HEK293 (cell line): Measurements from ENCODE around the gene GNB1.

Experiments used
- CTCF ChIA-PET: fragments of 350-600 bp; formaldehyde crosslinking; extraction: SDS; loops from one replicate; lab custom pipeline; 2021; ENCODE audit warnings: antibody characterized with exemption; lab: Yijun Ruan, JAX
- POLR2A ChIA-PET: fragments of 300-600 bp; formaldehyde crosslinking; extraction: SDS; loops from one replicate; lab custom pipeline; 2020; ENCODE audit warnings: antibody characterized with exemption, inconsistent platforms; lab: Yijun Ruan, JAX
- H3K27ac ChIP-seq: fragments of 200-500 bp; sonication (Bioruptor generic); 2 replicates; pipeline ENCODE4 v1.5.1; 2014; ENCODE audit warnings: low read depth, low read length, control low read depth, inconsistent platforms; ENCODE audit errors: extremely low read depth
- H3K36me3 ChIP-seq, 2 experiments: fragments of 200-500 bp in 1 of 2; sonication (Bioruptor generic) in 1 of 2; 1 replicate in 1 of 2; 2 replicates in 1 of 2; pipeline ENCODE4 v1.5.1; 2014 to 2017; ENCODE audit warnings: inconsistent platforms in 2 of 2, low read length in 2 of 2; ENCODE audit not compliant: control insufficient read depth in 2 of 2, insufficient read depth in 1 of 2
- H3K4me1 ChIP-seq: fragments of 200-500 bp; sonication (Bioruptor generic); 2 replicates; pipeline ENCODE4 v1.5.1; 2014; ENCODE audit warnings: mild to moderate bottlenecking, low read length, inconsistent platforms; ENCODE audit not compliant: control insufficient read depth, insufficient read depth
- H3K4me3 ChIP-seq: 2 replicates; pipeline ENCODE4 v1.5.1; 2011; ENCODE audit warnings: low read depth, mild to moderate bottlenecking, control low read depth, low read length, moderate library complexity
- H3K9me3 ChIP-seq: fragments of 200-500 bp; sonication (Bioruptor generic); 2 replicates; pipeline ENCODE4 v1.5.1; 2014; ENCODE audit warnings: low read depth, low read length, inconsistent platforms; ENCODE audit not compliant: control insufficient read depth, insufficient read depth
- GLI2 ChIP-seq: fragments of 450-650 bp; formaldehyde crosslinking; IDR thresholded peaks from 2 replicates; pipeline ENCODE4; 2017; ENCODE audit warnings: missing biosample characterization, missing genetic modification characterization, low read depth, borderline replicate concordance
- PRDM4 ChIP-seq: fragments of 450-650 bp; formaldehyde crosslinking; IDR thresholded peaks from 2 replicates; pipeline ENCODE4 v1.5.1; 2017; ENCODE audit warnings: missing biosample characterization, missing genetic modification characterization
- ZNF366 ChIP-seq: fragments of 450-650 bp; formaldehyde crosslinking; conservative IDR thresholded peaks from 2 replicates; pipeline ENCODE4 v1.5.1; 2016; ENCODE audit warnings: missing biosample characterization, missing genetic modification characterization
- ZNF391 ChIP-seq: fragments of 450-650 bp; formaldehyde crosslinking; IDR thresholded peaks from 2 replicates; pipeline ENCODE4 v1.5.1; 2016; ENCODE audit warnings: low read depth, missing biosample characterization, missing genetic modification characterization, borderline replicate concordance
- ZNF433 ChIP-seq: fragments of 450-650 bp; formaldehyde crosslinking; IDR thresholded peaks from 2 replicates; pipeline ENCODE4 v1.5.1; 2016; ENCODE audit warnings: missing biosample characterization, missing genetic modification characterization, low read depth
- ZNF501 ChIP-seq: fragments of 450-650 bp; formaldehyde crosslinking; IDR thresholded peaks from 2 replicates; pipeline ENCODE4 v1.5.1; 2016; ENCODE audit warnings: missing biosample characterization, missing genetic modification characterization
- ZNF514 ChIP-seq: fragments of 450-650 bp; formaldehyde crosslinking; IDR thresholded peaks from 2 replicates; pipeline ENCODE4 v1.5.1; 2016; ENCODE audit warnings: missing biosample characterization, missing genetic modification characterization
- ZNF549 ChIP-seq: fragments of 450-650 bp; IDR thresholded peaks from 2 replicates; pipeline ENCODE4 v1.5.1; 2018; ENCODE audit warnings: missing biosample characterization, missing genetic modification characterization, mild to moderate bottlenecking, inconsistent platforms, moderate library complexity
- ZNF610 ChIP-seq: fragments of 450-650 bp; formaldehyde crosslinking; IDR thresholded peaks from 2 replicates; pipeline ENCODE4 v1.5.1; 2016; ENCODE audit warnings: missing biosample characterization, missing genetic modification characterization, borderline replicate concordance
- ZNF624 ChIP-seq: fragments of 450-650 bp; formaldehyde crosslinking; IDR thresholded peaks from 2 replicates; pipeline ENCODE4 v1.5.1; 2017; ENCODE audit warnings: missing biosample characterization, missing genetic modification characterization
- ZNF701 ChIP-seq: fragments of 450-650 bp; formaldehyde crosslinking; IDR thresholded peaks from 2 replicates; pipeline ENCODE4 v1.5.1; 2016; ENCODE audit warnings: missing biosample characterization, missing genetic modification characterization
- ZNF785 ChIP-seq: fragments of 450-650 bp; formaldehyde crosslinking; IDR thresholded peaks from 2 replicates; pipeline ENCODE4 v1.5.1; 2016; ENCODE audit warnings: missing biosample characterization, missing genetic modification characterization
- ZSCAN4 ChIP-seq: fragments of 450-650 bp; formaldehyde crosslinking; IDR thresholded peaks from 2 replicates; pipeline ENCODE4 v1.5.1; 2017; ENCODE audit warnings: missing biosample characterization, missing genetic modification characterization
- TF ChIP-seq, protein P1 (sequence below): fragments of 450-650 bp; IDR thresholded peaks from 2 replicates; pipeline ENCODE4 v1.5.1; 2018; ENCODE audit warnings: missing biosample characterization, missing genetic modification characterization
- TF ChIP-seq, protein P2 (sequence below): sonication (generic); formaldehyde crosslinking; IDR thresholded peaks from 2 replicates; pipeline ENCODE4 v1.8.1; 2022; ENCODE audit warnings: mild to moderate bottlenecking, moderate library complexity, missing genetic modification reagents
- TF ChIP-seq, protein P3 (sequence below): fragments of 450-650 bp; formaldehyde crosslinking; IDR thresholded peaks from 2 replicates; pipeline ENCODE4 v1.5.1; 2016; ENCODE audit warnings: missing biosample characterization, missing genetic modification characterization

The GNB1 gene

DNA sequence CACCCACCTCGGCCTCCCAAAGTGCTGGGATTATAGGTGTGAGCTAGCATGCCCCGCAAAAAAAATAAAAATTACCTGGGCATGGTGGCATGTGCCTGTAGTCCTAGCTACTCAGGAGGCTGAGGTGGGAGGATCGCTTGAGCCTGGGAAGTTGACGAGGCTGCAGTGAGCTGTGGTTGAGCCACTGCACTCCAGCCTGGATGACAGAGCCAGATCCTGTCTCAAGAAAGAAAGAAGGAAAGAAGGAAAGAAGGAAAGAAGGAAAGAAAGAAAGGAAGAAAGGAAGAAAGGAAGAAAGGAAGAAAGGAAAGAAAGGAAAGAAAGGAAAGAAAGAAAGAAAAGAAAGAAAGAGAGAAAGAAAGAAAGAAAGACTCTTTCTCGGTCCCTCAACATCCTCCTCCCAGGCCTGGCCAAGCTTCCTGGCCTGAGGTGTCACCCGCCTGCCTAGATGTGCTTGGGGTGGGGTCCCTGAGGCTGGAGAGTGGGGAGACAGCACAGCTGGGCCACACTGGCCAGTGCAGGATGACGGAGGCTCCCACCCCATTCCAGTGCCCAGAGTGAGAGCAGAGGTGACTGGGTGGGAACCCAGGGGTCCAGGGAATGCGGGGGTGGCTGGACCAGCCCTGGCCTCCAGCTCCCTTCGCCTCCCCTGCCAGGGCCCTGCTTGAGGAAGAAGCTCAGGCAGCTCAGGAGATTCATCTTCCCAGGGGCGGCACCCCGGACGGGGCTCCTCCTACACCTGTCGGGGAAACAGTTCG is 10.2 kb upstream of the GNB1 start (continued):
- TF ChIP-seq ZNF366 (tag by site-specific recombination), result peak; percentile 97

- POLR2A ChIA-PET, result interaction anchor here (1.1 kb wide), 1 partner anchor 8 kb away, joined by 3 read pairs; no protein-coding TSS in a partner anchor
- H3K9me3 ChIP-seq, result no peaks in the 10 kb centered on the region
- H3K27ac ChIP-seq, result no peak overlapping the region
- CTCF ChIA-PET, result interaction anchor here (0.6 to 2.2 kb wide), 3 partner anchors 9 to 395 kb away, joined by 3 to 7 read pairs (median 5); no protein-coding TSS in a partner anchor
- H3K4me1 ChIP-seq, result no peaks in the 10 kb centered on the region
- H3K4me3 ChIP-seq, result no peak overlapping the region
- TF ChIP-seq, protein P1, sequence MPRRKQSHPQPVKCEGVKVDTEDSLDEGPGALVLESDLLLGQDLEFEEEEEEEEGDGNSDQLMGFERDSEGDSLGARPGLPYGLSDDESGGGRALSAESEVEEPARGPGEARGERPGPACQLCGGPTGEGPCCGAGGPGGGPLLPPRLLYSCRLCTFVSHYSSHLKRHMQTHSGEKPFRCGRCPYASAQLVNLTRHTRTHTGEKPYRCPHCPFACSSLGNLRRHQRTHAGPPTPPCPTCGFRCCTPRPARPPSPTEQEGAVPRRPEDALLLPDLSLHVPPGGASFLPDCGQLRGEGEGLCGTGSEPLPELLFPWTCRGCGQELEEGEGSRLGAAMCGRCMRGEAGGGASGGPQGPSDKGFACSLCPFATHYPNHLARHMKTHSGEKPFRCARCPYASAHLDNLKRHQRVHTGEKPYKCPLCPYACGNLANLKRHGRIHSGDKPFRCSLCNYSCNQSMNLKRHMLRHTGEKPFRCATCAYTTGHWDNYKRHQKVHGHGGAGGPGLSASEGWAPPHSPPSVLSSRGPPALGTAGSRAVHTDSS (tag by site-specific recombination), result no peak
- H3K36me3 ChIP-seq, result no peaks in the 10 kb centered on the region
Observed at GRCh38 chr1:1899967-1900327, 9.1 kb upstream of the GNB1 start.

GRCh38 chr1:1899266-1899966 is 8.5 kb upstream of the GNB1 start:
- no peaks in the 10 kb centered on the region for H3K36me3 ChIP-seq
- no peak overlapping the region for H3K4me3 ChIP-seq
- TF ChIP-seq, protein P2, sequence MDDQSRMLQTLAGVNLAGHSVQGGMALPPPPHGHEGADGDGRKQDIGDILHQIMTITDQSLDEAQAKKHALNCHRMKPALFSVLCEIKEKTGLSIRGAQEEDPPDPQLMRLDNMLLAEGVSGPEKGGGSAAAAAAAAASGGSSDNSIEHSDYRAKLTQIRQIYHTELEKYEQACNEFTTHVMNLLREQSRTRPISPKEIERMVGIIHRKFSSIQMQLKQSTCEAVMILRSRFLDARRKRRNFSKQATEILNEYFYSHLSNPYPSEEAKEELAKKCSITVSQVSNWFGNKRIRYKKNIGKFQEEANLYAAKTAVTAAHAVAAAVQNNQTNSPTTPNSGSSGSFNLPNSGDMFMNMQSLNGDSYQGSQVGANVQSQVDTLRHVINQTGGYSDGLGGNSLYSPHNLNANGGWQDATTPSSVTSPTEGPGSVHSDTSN, result no peak
- TF ChIP-seq ZNF514 (tag by site-specific recombination) (no peak), ZNF501 (tag by site-specific recombination) (no peak), ZNF624 (tag by site-specific recombination) (no peak), ZNF701 (tag by site-specific recombination) (no peak), ZNF785 (no peak), GLI2 (tag by site-specific recombination) (no peak)
- TF ChIP-seq, all 188 proteins: peak for 0
- Histone ChIP-seq H3K9me3 (no peaks in the 10 kb centered on the region), H3K27ac (no peak overlapping the region), H3K4me1 (no peaks in the 10 kb centered on the region)
- ChIA-PET CTCF (interaction anchor here (1.2 to 2.2 kb wide), 2 partner anchors 9 to 11 kb away, joined by 5 to 7 read pairs; no protein-coding TSS in a partner anchor), POLR2A (interaction anchor here (0.8 kb wide), 1 partner anchor 27 kb away, joined by 3 read pairs; no protein-coding TSS in a partner anchor)

GRCh38 chr1:1898246-1898933 is 7.5 kb upstream of the GNB1 start:
- Histone ChIP-seq H3K4me1 (no peaks in the 10 kb centered on the region), H3K9me3 (no peaks in the 10 kb centered on the region), H3K4me3 (no peak overlapping the region), H3K36me3 (no peaks in the 10 kb centered on the region), H3K27ac (no peak overlapping the region)
- POLR2A ChIA-PET, result interaction anchor here (0.8 kb wide), 1 partner anchor 26 kb away, joined by 3 read pairs; no protein-coding TSS in a partner anchor
- CTCF ChIA-PET, result interaction anchor here (0.6 to 2.5 kb wide), 4 partner anchors 7 to 71 kb away, joined by 3 to 16 read pairs (median 6); no protein-coding TSS in a partner anchor
- TF ChIP-seq ZNF610 (tag by site-specific recombination), result no peak
- no peak for TF ChIP-seq PRDM4
- no peak for TF ChIP-seq ZNF391 (tag by site-specific recombination)
- no peak for TF ChIP-seq ZNF549 (tag by site-specific recombination)
- TF ChIP-seq ZSCAN4, result peak; percentile 73
- no peak for TF ChIP-seq ZNF433
- TF ChIP-seq, protein P3, sequence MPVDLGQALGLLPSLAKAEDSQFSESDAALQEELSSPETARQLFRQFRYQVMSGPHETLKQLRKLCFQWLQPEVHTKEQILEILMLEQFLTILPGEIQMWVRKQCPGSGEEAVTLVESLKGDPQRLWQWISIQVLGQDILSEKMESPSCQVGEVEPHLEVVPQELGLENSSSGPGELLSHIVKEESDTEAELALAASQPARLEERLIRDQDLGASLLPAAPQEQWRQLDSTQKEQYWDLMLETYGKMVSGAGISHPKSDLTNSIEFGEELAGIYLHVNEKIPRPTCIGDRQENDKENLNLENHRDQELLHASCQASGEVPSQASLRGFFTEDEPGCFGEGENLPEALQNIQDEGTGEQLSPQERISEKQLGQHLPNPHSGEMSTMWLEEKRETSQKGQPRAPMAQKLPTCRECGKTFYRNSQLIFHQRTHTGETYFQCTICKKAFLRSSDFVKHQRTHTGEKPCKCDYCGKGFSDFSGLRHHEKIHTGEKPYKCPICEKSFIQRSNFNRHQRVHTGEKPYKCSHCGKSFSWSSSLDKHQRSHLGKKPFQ, result peak; percentile 12; the same call in 1 of the 2 replicates
